GM10266 (cell line): ENCODE measurements around the gene ACVR2B.

Source experiments
- DNase-seq: peaks from one replicate; pipeline ENCODE4 v3.0.0; 2012; ENCODE audit errors: extremely low spot score
- CTCF ChIP-seq: IDR thresholded peaks from 2 replicates; pipeline ENCODE4 v1.5.1; 2012; ENCODE audit warnings: mild to moderate bottlenecking, low read depth; ENCODE audit not compliant: control insufficient read depth, insufficient read depth; ENCODE audit errors: missing control alignments

The ACVR2B gene

GRCh38 chr3:38536671-38537070, 83.0 kb downstream of the ACVR2B start:
- DNase-seq = no peak
- no peak for TF ChIP-seq CTCF

- TF ChIP-seq CTCF = no peak
- DNase-seq = no peak
These were observed 85.2 kb downstream of the ACVR2B start for GRCh38 chr3:38538773-38539353.

GRCh38 chr3:38541806-38542205, 88.1 kb downstream of the ACVR2B start:
- no peak for DNase-seq
- TF ChIP-seq CTCF = no peak
